Pancreas (tissue), 10 donors: Measurements from ENCODE around the gene WDPCP. TPM values are rescaled to one million over a fixed set of nuclear protein-coding genes. Genes with fewer than 3 reads are reported as not detected.
A peak's percentile ranks its signal among the peaks of the same experiment; 100 is the strongest.

Experiments used
- ATAC-seq, 4 donors: fragments of 200-7000 bp; cut with Tn5 transposase; one replicate each; pipeline versions ENCODE4 v1.8.0 to v1.9.1; 2020; ENCODE audit warnings: mild to moderate bottlenecking in 4 of 4, moderate library complexity in 4 of 4
- DNase-seq, 6 donors: peaks; one replicate each; pipeline ENCODE4 v3.0.0-alpha.2; 2020
- FAIRE-seq: peaks from 2 replicates; lab custom pipeline; 2012; peaks lifted over from hg19 to GRCh38; lab: Jason Lieb, UNC
- H3K27ac ChIP-seq, 4 donors: fragments of 200-600 bp; sonication (generic); 1 replicate in 3 of 4; 2 replicates in 1 of 4; pipeline versions ENCODE4 v1.5.0 to v1.8.0; 2020
- H3K27me3 ChIP-seq, 4 donors: fragments of 200-600 bp; one replicate each; pipeline ENCODE4 v1.8.0; 2021
- H3K36me3 ChIP-seq, 3 donors: fragments of 200-600 bp; sonication (generic) in 1 of 3; one replicate each; pipeline versions ENCODE4 v1.5.0 to v1.8.0; 2020 to 2021
- H3K4me1 ChIP-seq, 3 donors: fragments of 200-600 bp; one replicate each; pipeline ENCODE4 v1.8.0; 2021
- H3K4me3 ChIP-seq, 4 donors: fragments of 200-600 bp; sonication (generic) in 2 of 4; one replicate each; pipeline versions ENCODE4 v1.5.0 to v1.8.0; 2020 to 2021
- H3K9me3 ChIP-seq, 4 donors: fragments of 200-600 bp; one replicate each; pipeline ENCODE4 v1.8.0; 2021
- WGBS, 2 donors: extraction: QIAGEN DNeasy Blood & Tissue Kit; methylation state at CpG; one replicate each; pipeline ENCODE4 v1.1.7; 2013; 5-methylcytosine and 5-hydroxymethylcytosine counted together
- intact Hi-C, 3 donors: fragments of 100-400 bp; cut with DNase I; formaldehyde crosslinking; loops; one replicate each; pipeline versions ENCODE4 v1.11.1 to v1.14.2; 2022
- polyA plus RNA-seq, 2 donors: library from polyadenylated mRNA; stranded (reverse); fragments of 200-250 nt; gene quantifications; one replicate each; pipeline ENCODE4 v1.2.3, GENCODE V29; 2013
- total RNA-seq, 6 donors: library from RNA; stranded (reverse); fragmentation: NEBNext Ultra II Directional in 4 of 6; extraction: Animal tissue kit (Norgen Biotek cat#: 25700) in 4 of 6; gene quantifications; one replicate each; pipeline versions ENCODE4 v1.2.1 to v1.2.4, GENCODE V29; 2021 to 2023
- TF ChIP-seq, protein P1 (sequence below), 4 donors: fragments of 200-600 bp; sonication (generic) in 3 of 4; IDR thresholded peaks; one replicate each; pipeline versions ENCODE4 v1.5.0 to v1.8.0; 2021; ENCODE audit warnings: antibody characterized with exemption in 4 of 4
- donor health status: healthy with polysubstance abuse.
- donor health status: DM: no; HTN: no; CAD: no; lungs with moderate emphysema.
- donor health status: DM: no; HTN: no; CAD: no.
- donor health status: control.
- donor health status: control.
- donor health status: Bipolar disorder and iron deficiency.
- donor health status: DM: yes; HTN: yes; CAD: no.
- donor health status: DM: no; HTN: no; CAD: no.
- donor health status: DM: no; HTN: no; CAD: no.
- donor health status: DM: yes; HTN: yes; CAD: no.

Gene WDPCP
- total and polyA plus RNA-seq, 8 donors = 1.9 to 6.1 (median 4.2) TPM

DNA sequence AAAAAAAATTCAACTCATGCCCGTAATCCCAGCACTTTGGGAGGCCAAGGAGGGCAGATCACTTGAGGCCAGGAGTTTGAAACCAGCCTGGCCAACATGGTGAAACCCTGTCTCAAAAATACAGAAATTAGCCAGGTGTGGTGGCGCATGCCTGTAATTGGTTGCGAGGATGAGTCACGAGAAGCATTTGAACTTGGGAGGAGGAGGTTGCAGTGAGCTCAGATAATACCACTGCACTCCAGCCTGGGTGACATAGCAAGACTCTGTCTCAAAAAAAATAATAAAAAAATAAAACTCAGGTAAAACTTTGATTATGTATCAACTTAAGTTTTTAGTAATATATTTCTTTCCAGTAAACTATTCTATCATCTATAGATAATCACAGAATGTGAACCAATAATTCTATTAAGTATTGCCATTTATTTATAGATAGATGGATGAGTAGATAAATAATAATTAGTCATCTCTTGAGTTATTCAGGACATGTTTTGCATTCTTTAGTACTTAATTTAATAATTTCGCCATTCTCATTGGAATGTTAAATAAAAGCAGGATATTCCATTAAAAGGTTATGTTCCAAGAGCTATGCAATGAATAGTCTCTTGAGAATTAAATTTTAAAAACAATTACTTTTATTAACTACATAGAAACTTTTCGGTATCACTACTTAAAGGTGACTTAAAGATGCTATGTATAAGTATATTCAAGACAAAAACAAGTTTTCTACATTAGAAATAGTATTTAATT lies 48.7 kb downstream of the WDPCP start:
- no peaks in the 10 kb centered on the region for H3K27me3 ChIP-seq
- intact Hi-C loops = no loop called here
- no peak overlapping the region for H3K27ac ChIP-seq
- H3K9me3 ChIP-seq = no peaks in the 10 kb centered on the region
- no peak overlapping the region for H3K4me3 ChIP-seq
- DNase-seq = no peak
- H3K36me3 ChIP-seq = no peaks in the 10 kb centered on the region
- ATAC-seq = no peak
- 95 to 96% methylated on average over 6 of the region's 6 CpGs for whole genome bisulfite sequencing, 2 donors
- FAIRE-seq = peak; percentile 17
- H3K4me1 ChIP-seq = no peaks in the 10 kb centered on the region
- TF ChIP-seq, protein P1, sequence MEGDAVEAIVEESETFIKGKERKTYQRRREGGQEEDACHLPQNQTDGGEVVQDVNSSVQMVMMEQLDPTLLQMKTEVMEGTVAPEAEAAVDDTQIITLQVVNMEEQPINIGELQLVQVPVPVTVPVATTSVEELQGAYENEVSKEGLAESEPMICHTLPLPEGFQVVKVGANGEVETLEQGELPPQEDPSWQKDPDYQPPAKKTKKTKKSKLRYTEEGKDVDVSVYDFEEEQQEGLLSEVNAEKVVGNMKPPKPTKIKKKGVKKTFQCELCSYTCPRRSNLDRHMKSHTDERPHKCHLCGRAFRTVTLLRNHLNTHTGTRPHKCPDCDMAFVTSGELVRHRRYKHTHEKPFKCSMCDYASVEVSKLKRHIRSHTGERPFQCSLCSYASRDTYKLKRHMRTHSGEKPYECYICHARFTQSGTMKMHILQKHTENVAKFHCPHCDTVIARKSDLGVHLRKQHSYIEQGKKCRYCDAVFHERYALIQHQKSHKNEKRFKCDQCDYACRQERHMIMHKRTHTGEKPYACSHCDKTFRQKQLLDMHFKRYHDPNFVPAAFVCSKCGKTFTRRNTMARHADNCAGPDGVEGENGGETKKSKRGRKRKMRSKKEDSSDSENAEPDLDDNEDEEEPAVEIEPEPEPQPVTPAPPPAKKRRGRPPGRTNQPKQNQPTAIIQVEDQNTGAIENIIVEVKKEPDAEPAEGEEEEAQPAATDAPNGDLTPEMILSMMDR (IDR thresholded peaks at IDR 0.05) = no peak

DNA sequence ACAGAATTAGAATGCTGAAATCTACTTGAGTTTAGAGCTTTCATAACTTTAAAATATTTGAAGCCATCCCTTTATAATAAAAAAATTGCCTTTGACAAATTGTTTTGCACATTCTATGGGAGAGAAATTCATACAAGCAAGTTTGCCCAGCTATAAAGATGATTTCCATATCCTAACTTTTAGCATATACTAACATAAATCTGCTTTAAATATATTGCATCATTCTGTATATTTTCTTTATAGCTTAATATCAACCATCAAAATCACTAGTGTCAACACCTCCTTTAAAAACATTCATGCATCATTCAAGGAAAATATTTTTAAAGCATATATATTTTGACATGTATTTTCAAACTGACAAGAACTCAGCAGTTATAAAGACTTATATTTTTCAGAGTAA lies 49.9 kb downstream of the WDPCP start:
- no peaks in the 10 kb centered on the region for H3K27me3 ChIP-seq
- no peaks in the 10 kb centered on the region for H3K9me3 ChIP-seq
- H3K36me3 ChIP-seq = no peaks in the 10 kb centered on the region
- no peak overlapping the region for H3K4me3 ChIP-seq
- no peak overlapping the region for H3K27ac ChIP-seq
- FAIRE-seq (no peak), ATAC-seq (no peak), DNase-seq (no peak)
- intact Hi-C loops = no loop called here
- TF ChIP-seq, protein P1 (IDR thresholded peaks at IDR 0.05) = no peak
- no peaks in the 10 kb centered on the region for H3K4me1 ChIP-seq

DNA sequence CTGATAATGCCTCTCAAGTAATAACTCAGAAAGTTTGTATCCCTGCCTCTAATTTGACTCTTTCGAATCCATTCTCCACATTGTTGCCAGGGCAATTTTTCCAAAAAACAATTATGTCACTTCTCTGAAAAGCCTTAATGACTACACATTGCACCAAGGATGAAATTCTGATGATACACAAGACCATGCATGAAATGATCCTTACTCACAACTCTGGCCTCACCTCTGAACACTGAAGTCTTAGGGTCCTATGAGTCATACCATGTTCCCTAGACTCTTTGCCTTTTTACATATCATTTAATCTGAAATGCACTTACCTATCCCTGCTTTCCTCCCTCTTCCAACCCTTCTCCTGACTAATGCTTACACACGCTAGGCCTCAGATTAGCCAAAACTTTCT lies 51.0 kb downstream of the WDPCP start:
- intact Hi-C loops = no loop called here

DNA sequence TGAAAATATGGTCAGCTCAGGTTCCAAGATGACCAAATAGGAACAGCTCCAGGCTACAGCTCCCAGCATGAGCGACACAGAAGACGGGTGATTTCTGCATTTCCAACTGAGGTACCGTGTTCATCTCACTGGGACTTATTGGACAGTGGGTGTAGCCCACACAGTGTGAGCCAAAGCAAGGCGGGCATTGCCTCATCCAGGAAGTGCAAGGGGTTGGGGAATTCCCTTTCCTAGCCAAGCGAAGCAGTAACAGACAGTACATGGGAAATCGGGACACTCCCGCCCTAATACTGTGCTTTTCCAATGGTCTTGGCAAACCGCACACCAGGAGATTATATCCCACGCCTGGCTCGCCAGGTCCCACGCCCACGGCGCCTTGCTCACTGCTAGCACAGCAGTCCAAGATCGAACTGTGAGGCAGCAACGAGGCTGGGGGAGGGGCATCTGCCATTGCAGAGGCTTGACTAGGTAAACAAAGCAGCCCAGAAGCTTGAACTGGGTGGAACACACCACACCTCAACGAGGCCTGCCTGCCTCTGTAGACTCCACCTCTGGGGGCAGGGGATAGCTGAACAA lies 57.5 kb downstream of the WDPCP start:
- Histone ChIP-seq H3K4me3 (no peak overlapping the region), H3K4me1 (no peaks in the 10 kb centered on the region), H3K27me3 (no peaks in the 10 kb centered on the region), H3K36me3 (no peaks in the 10 kb centered on the region), H3K9me3 (no peaks in the 10 kb centered on the region), H3K27ac (no peak overlapping the region)
- TF ChIP-seq, protein P1 (IDR thresholded peaks at IDR 0.05) = no peak
- 88% methylated on average over 16 of the region's 16 CpGs for WGBS, 2 donors
- no peak for ATAC-seq
- intact Hi-C loops = no loop called here
- FAIRE-seq = no peak
- DNase-seq = no peak

More for the DNA sequence above, 51.0 kb downstream of the WDPCP start:
- no peaks in the 10 kb centered on the region for H3K9me3 ChIP-seq
- WGBS, 2 donors = 95 to 100% methylated on average over 2 of the region's 2 CpGs
- TF ChIP-seq, protein P1 (IDR thresholded peaks at IDR 0.05) = no peak
- no peaks in the 10 kb centered on the region for H3K4me1 ChIP-seq
- FAIRE-seq (no peak), ATAC-seq (no peak), DNase-seq (no peak)
- H3K27me3 ChIP-seq = no peaks in the 10 kb centered on the region
- H3K4me3 ChIP-seq = no peak overlapping the region
- H3K36me3 ChIP-seq = no peaks in the 10 kb centered on the region
- no peak overlapping the region for H3K27ac ChIP-seq

DNA sequence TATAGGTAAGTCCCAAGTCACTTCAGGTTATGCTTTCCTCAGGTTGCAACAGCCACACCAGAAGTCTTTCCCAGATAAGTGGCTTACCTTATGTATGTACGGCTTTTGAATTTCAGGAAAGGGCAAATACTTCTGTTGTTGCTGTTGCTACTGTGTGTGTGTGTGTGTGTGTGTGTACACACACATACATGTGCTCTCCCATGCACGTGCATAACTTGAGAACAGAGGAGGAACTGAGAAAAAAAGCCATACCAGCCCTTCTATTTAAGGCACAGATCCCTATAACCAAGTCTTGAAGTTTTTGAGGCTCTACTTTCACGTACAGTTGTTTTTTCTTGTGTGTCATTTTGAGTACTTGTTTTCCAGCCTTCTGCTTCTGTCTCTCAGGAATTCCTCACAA lies 62.4 kb downstream of the WDPCP start:
- DNase-seq = no peak
- Histone ChIP-seq H3K4me1 (no peaks in the 10 kb centered on the region), H3K27me3 (no peaks in the 10 kb centered on the region), H3K4me3 (no peak overlapping the region), H3K9me3 (no peaks in the 10 kb centered on the region), H3K27ac (no peak overlapping the region), H3K36me3 (no peaks in the 10 kb centered on the region)
- 74 to 90% methylated on average over 3 of the region's 3 CpGs for WGBS, 2 donors
- TF ChIP-seq, protein P1 (IDR thresholded peaks at IDR 0.05) = no peak
- intact Hi-C loops = no loop called here
- FAIRE-seq = no peak
- ATAC-seq = no peak
